Esophagus squamous epithelium (tissue), 4 donors: ENCODE measurements around the gene ZSWIM6.

Experiments used
- CTCF ChIP-seq, 6 experiments: fragments of 450-650 bp in 4 of 6; fragments of 200-600 bp in 2 of 6; sonication (generic) in 2 of 6; IDR thresholded peaks; one replicate each; pipeline ENCODE4 v1.5.1; 2016 to 2019; ENCODE audit warnings: antibody characterized with exemption in 6 of 6, mild to moderate bottlenecking in 4 of 6, moderate library complexity in 4 of 6
- POLR2A ChIP-seq, 4 donors: fragments of 450-650 bp; IDR thresholded peaks; one replicate each; pipeline ENCODE4 v1.6.1; 2017; ENCODE audit warnings: antibody characterized with exemption in 4 of 4, mild to moderate bottlenecking in 4 of 4, moderate library complexity in 3 of 4

- TF ChIP-seq POLR2A (IDR thresholded peaks at IDR 0.05) (no peak), CTCF (IDR thresholded peaks at IDR 0.05) (no peak)
Measured at GRCh38 chr5:61354199-61354598, 22.1 kb downstream of the ZSWIM6 start.
